Endodermal cell (in vitro differentiated cells): ENCODE results near the gene ASCC1. TPM values are rescaled to one million over a fixed set of nuclear protein-coding genes. Genes with fewer than 3 reads are reported as not detected.

Experiments used
- DNase-seq: peaks from one replicate; pipeline ENCODE4 v3.0.0-alpha.2; 2017
- H3K27ac ChIP-seq: 2 replicates; pipeline ENCODE4 v1.5.1; 2013; ENCODE audit warnings: mild to moderate bottlenecking, low read depth, low read length, moderate library complexity
- H3K27me3 ChIP-seq: 2 replicates; pipeline ENCODE4 v1.6.1; 2013; ENCODE audit warnings: mild to moderate bottlenecking, low read length, moderate library complexity; ENCODE audit not compliant: insufficient read depth, control insufficient read depth, poor library complexity, severe bottlenecking
- H3K36me3 ChIP-seq: 2 replicates; pipeline ENCODE4 v1.7.0; 2013; ENCODE audit warnings: mild to moderate bottlenecking, low read length, moderate library complexity; ENCODE audit not compliant: control insufficient read depth, insufficient read depth
- H3K4me1 ChIP-seq: one replicate; pipeline ENCODE4 v1.7.0; 2013; ENCODE audit warnings: low read length; ENCODE audit not compliant: control insufficient read depth, insufficient read depth
- H3K4me3 ChIP-seq: 2 replicates; pipeline ENCODE4 v1.5.1; 2013; ENCODE audit warnings: mild to moderate bottlenecking, low read length, moderate library complexity
- H3K9ac ChIP-seq: 2 replicates; pipeline ENCODE4 v1.6.1; 2013; ENCODE audit warnings: mild to moderate bottlenecking, low read length, moderate library complexity; ENCODE audit not compliant: poor library complexity, severe bottlenecking; ENCODE audit errors: extremely low read depth
- H3K9me3 ChIP-seq: 2 replicates; pipeline ENCODE4 v1.6.1; 2013; ENCODE audit warnings: mild to moderate bottlenecking, low read length, moderate library complexity; ENCODE audit not compliant: control insufficient read depth
- H3K27ac Mint-ChIP-seq: 2 replicates; pipeline ENCODE4 v1.8.0; 2020; ENCODE audit warnings: mixed read lengths
- H3K27me3 Mint-ChIP-seq: 2 replicates; pipeline ENCODE4 v1.8.0; 2021; ENCODE audit warnings: mild to moderate bottlenecking, mixed read lengths; ENCODE audit not compliant: insufficient read depth
- H3K36me3 Mint-ChIP-seq: 2 replicates; pipeline ENCODE4 v1.8.0; 2020; ENCODE audit warnings: low read depth, mixed read lengths
- H3K4me1 Mint-ChIP-seq: 2 replicates; pipeline ENCODE4 v1.8.0; 2020; ENCODE audit warnings: mixed read lengths
- H3K4me3 Mint-ChIP-seq: 2 replicates; pipeline ENCODE4 v1.8.0; 2020; ENCODE audit warnings: mild to moderate bottlenecking, moderate library complexity, mixed read lengths
- H3K9me3 Mint-ChIP-seq: 2 replicates; pipeline ENCODE4 v1.8.0; 2020; ENCODE audit warnings: mild to moderate bottlenecking, mixed read lengths
- CTCF ChIP-seq: fragments of 200-600 bp; sonication (generic); conservative IDR thresholded peaks from 2 replicates; pipeline ENCODE4 v1.5.0; 2021; ENCODE audit warnings: antibody characterized with exemption, mild to moderate bottlenecking
- WGBS, 2 experiments: methylation state at CpG; one replicate each; pipeline versions ENCODE4 v1.1.5 to v1.1.7; 2013; ENCODE audit warnings: missing lambda C conversion rate in 2 of 2, mixed read lengths in 1 of 2; ENCODE audit not compliant: insufficient coverage in 1 of 2, insufficient read length in 1 of 2; 5-methylcytosine and 5-hydroxymethylcytosine counted together
- total RNA-seq, 2 donors: library from RNA; stranded (reverse); fragmentation: NEBNext Ultra II Directional in 1 of 2; extraction: Animal tissue kit (Norgen Biotek cat#: 25700) in 1 of 2; gene quantifications; 2 replicates in 1 of 2; 3 replicates in 1 of 2; pipeline ENCODE4 v1.2.1, GENCODE V29; 2021

Gene ASCC1
- total RNA-seq, 2 donors from 2014 or later, result 29.2 to 34.0 TPM

- H3K4me3 Mint-ChIP-seq, result no peak overlapping the region
- H3K27me3 ChIP-seq, result no peaks in the 10 kb centered on the region
- DNase-seq, result no peak
- H3K4me1 ChIP-seq, result no peaks in the 10 kb centered on the region
- H3K27ac ChIP-seq, result no peak overlapping the region
- 94 to 100% methylated on average over 1 to 5 of the region's 5 CpGs for WGBS, 2 experiments
- H3K36me3 ChIP-seq, result no peaks in the 10 kb centered on the region
- no peak for TF ChIP-seq CTCF
- H3K27ac Mint-ChIP-seq, result no peak overlapping the region
- no peaks in the 10 kb centered on the region for H3K9me3 Mint-ChIP-seq
- no peaks in the 10 kb centered on the region for H3K36me3 Mint-ChIP-seq
- H3K4me3 ChIP-seq, result no peak overlapping the region
- H3K9ac ChIP-seq, result no peak overlapping the region
- no peaks in the 10 kb centered on the region for H3K27me3 Mint-ChIP-seq
- H3K4me1 Mint-ChIP-seq, result no peaks in the 10 kb centered on the region
- H3K9me3 ChIP-seq, result no peaks in the 10 kb centered on the region
Observed at GRCh38 chr10:72072046-72072445, 144.0 kb downstream of the ASCC1 start.

GRCh38 chr10:72069751-72070526 is 146.1 kb downstream of the ASCC1 start:
- Histone ChIP-seq H3K27me3 (no peaks in the 10 kb centered on the region), H3K9me3 (no peaks in the 10 kb centered on the region), H3K4me1 (no peaks in the 10 kb centered on the region), H3K4me3 (no peak overlapping the region), H3K36me3 (no peaks in the 10 kb centered on the region), H3K27ac (peak overlapping the region; percentile 17), H3K9ac (no peak overlapping the region)
- peak; percentile 84 for DNase-seq
- H3K9me3 Mint-ChIP-seq, result no peaks in the 10 kb centered on the region
- TF ChIP-seq CTCF, result peak; percentile 75
- H3K36me3 Mint-ChIP-seq, result no peaks in the 10 kb centered on the region
- H3K27ac Mint-ChIP-seq, result no peak overlapping the region
- 90 to 93% methylated on average over 2 to 7 of the region's 7 CpGs for WGBS, 2 experiments
- no peak overlapping the region for H3K4me3 Mint-ChIP-seq
- no peaks in the 10 kb centered on the region for H3K27me3 Mint-ChIP-seq
- H3K4me1 Mint-ChIP-seq, result no peaks in the 10 kb centered on the region

GRCh38 chr10:72068901-72069446 is 147.1 kb downstream of the ASCC1 start:
- WGBS, 2 experiments, result 53 to 78% methylated on average over 6 to 12 of the region's 12 CpGs
- Histone ChIP-seq H3K4me3 (no peak overlapping the region), H3K4me1 (no peaks in the 10 kb centered on the region), H3K27ac (no peak overlapping the region), H3K9ac (no peak overlapping the region), H3K27me3 (no peaks in the 10 kb centered on the region), H3K9me3 (no peaks in the 10 kb centered on the region), H3K36me3 (no peaks in the 10 kb centered on the region)
- Mint-ChIP-seq H3K27ac (peak overlapping the region; percentile 16), H3K36me3 (no peaks in the 10 kb centered on the region), H3K9me3 (no peaks in the 10 kb centered on the region), H3K27me3 (no peaks in the 10 kb centered on the region), H3K4me3 (no peak overlapping the region), H3K4me1 (no peaks in the 10 kb centered on the region)
- no peak for DNase-seq
- no peak for TF ChIP-seq CTCF
